Activated CD8-positive, alpha-beta T cell treated with anti-CD3 and anti-CD28 coated beads for 36 hours (primary cell): ENCODE data around the gene MRPL53. TPM values are rescaled to one million over a fixed set of nuclear protein-coding genes. Genes with fewer than 3 reads are reported as not detected.

Experiments
- ATAC-seq: fragments of 200-7000 bp; cut with Tn5 transposase; one replicate; pipeline ENCODE4 v1.10.0; 2021; ENCODE audit warnings: mild to moderate bottlenecking, moderate library complexity
- CTCF ChIA-PET: fragments of 350-600 bp; sonication (Branson Sonifier 250); formaldehyde crosslinking; loops from one replicate; lab custom pipeline; 2021; ENCODE audit warnings: antibody characterized with exemption; lab: Charles Lee
- POLR2A ChIA-PET: fragments of 350-600 bp; sonication (Branson Sonifier 250); formaldehyde crosslinking; loops from one replicate; lab custom pipeline; 2021; ENCODE audit warnings: antibody characterized with exemption; lab: Charles Lee
- DNase-seq: peaks from one replicate; pipeline ENCODE4 v3.0.0-alpha.2; 2020
- H3K27ac Mint-ChIP-seq: one replicate; pipeline ENCODE4 v1.8.0; 2021; ENCODE audit warnings: mild to moderate bottlenecking, mixed read lengths
- H3K27me3 Mint-ChIP-seq: one replicate; pipeline ENCODE4 v1.8.0; 2021; ENCODE audit warnings: mixed read lengths
- H3K36me3 Mint-ChIP-seq: one replicate; pipeline ENCODE4 v1.8.0; 2021; ENCODE audit warnings: low read depth, mixed read lengths
- H3K4me1 Mint-ChIP-seq: one replicate; pipeline ENCODE4 v1.8.0; 2021; ENCODE audit warnings: low read depth, mixed read lengths
- H3K4me3 Mint-ChIP-seq: one replicate; pipeline ENCODE4 v1.8.0; 2021; ENCODE audit warnings: mild to moderate bottlenecking, moderate library complexity, mixed read lengths
- H3K9me3 Mint-ChIP-seq: one replicate; pipeline ENCODE4 v1.8.0; 2021; ENCODE audit warnings: mixed read lengths
- intact Hi-C: fragments of 100-400 bp; cut with micrococcal nuclease; formaldehyde crosslinking; loops from one replicate; pipeline ENCODE4 v1.10.0; 2022
- total RNA-seq, 2 experiments: library from RNA; stranded (reverse); gene quantifications; one replicate each; pipeline ENCODE4 v1.2.3, GENCODE V29; 2021
- TF ChIP-seq, protein P1 (sequence below): fragments of 200-600 bp; IDR thresholded peaks from one replicate; pipeline ENCODE4 v1.8.0; 2022; ENCODE audit warnings: antibody characterized with exemption, mild to moderate bottlenecking

MRPL53 gene
- total RNA-seq, 2 experiments from 2014 or later, result 111 to 113 TPM

DNA sequence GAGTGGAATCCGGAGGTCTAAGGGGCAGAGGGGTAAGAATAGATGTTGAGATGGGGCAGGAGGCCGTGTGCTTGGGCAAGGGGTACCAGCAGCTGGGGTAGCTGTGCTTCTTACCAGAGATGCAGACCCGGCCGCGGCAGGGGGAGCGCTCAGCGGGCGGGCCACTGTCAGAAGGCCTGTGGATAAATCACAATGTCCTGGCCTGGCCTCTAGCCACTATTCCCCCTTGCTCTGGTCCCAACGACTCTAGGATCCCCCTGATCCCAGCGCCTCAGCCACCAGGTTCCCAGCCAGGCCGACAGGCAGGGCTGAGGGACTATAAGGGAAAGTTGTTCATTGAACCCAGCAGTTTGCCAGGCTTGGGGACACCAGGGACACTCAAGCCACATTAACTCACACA lies 42.0 kb downstream of the MRPL53 start:
- Mint-ChIP-seq H3K27ac (no peak overlapping the region), H3K9me3 (no peaks in the 10 kb centered on the region), H3K36me3 (peaks cover under 1% of the 10 kb centered on the region), H3K27me3 (no peaks in the 10 kb centered on the region), H3K4me3 (no peak overlapping the region), H3K4me1 (no peaks in the 10 kb centered on the region)
- ChIA-PET POLR2A (interaction anchor here (1.6 kb wide), 1 partner anchor 10 kb away, joined by 4 read pairs; the partner anchor contains the start of gene C2orf81), CTCF (interaction anchor here (1.9 kb wide), 1 partner anchor 10 kb away, joined by 6 read pairs; no protein-coding TSS in a partner anchor)
- intact Hi-C loops, result no loop called here
- DNase-seq (no peak), ATAC-seq (no peak)
- TF ChIP-seq, protein P1, sequence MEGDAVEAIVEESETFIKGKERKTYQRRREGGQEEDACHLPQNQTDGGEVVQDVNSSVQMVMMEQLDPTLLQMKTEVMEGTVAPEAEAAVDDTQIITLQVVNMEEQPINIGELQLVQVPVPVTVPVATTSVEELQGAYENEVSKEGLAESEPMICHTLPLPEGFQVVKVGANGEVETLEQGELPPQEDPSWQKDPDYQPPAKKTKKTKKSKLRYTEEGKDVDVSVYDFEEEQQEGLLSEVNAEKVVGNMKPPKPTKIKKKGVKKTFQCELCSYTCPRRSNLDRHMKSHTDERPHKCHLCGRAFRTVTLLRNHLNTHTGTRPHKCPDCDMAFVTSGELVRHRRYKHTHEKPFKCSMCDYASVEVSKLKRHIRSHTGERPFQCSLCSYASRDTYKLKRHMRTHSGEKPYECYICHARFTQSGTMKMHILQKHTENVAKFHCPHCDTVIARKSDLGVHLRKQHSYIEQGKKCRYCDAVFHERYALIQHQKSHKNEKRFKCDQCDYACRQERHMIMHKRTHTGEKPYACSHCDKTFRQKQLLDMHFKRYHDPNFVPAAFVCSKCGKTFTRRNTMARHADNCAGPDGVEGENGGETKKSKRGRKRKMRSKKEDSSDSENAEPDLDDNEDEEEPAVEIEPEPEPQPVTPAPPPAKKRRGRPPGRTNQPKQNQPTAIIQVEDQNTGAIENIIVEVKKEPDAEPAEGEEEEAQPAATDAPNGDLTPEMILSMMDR, result no peak

- intact Hi-C loops, result no loop called here
- TF ChIP-seq, protein P1, result no peak
- no peak overlapping the region for H3K4me3 Mint-ChIP-seq
- DNase-seq (no peak), ATAC-seq (no peak)
- no peak overlapping the region for H3K27ac Mint-ChIP-seq
- H3K36me3 Mint-ChIP-seq, result peaks cover 5% of the 10 kb centered on the region
- H3K27me3 Mint-ChIP-seq, result no peaks in the 10 kb centered on the region
- no peaks in the 10 kb centered on the region for H3K9me3 Mint-ChIP-seq
- no peaks in the 10 kb centered on the region for H3K4me1 Mint-ChIP-seq
- POLR2A ChIA-PET, result interaction anchor here (1.0 to 1.6 kb wide), 2 partner anchors 9 to 25 kb away, joined by 3 to 4 read pairs; partner anchors contain the start of genes C2orf81 and INO80B
- CTCF ChIA-PET, result interaction anchor here (1.2 kb wide), 1 partner anchor 13 kb away, joined by 3 read pairs; no protein-coding TSS in a partner anchor
Measured at GRCh38 chr2:74429487-74430451, 42.7 kb downstream of the MRPL53 start.

DNA sequence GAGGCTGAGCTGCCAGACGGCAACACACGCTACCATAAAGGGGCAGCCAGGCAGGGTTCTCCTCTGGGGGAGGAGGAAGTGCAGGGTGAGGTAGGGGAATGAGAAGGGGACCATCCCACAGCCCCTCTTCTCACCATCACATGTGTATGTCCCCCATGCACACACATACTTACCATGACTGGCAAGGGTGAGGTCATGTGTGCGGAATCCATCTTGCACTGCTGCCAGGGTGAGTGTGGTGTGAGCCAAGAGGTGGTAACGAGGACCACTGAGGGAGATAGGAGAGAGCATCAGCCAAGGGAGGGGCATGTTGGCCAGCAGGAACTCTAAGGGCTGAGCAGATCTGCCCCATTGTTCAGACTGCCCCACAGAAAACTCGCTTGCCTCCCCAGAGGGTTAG lies 43.8 kb downstream of the MRPL53 start:
- Mint-ChIP-seq H3K9me3 (no peaks in the 10 kb centered on the region), H3K4me1 (no peaks in the 10 kb centered on the region), H3K27ac (no peak overlapping the region), H3K36me3 (peaks cover 7% of the 10 kb centered on the region), H3K4me3 (no peak overlapping the region), H3K27me3 (no peaks in the 10 kb centered on the region)
- DNase-seq, result no peak
- intact Hi-C loops, result no loop called here
- no peak for ATAC-seq
- ChIA-PET CTCF (interaction anchor here (1.2 kb wide), 1 partner anchor 14 kb away, joined by 3 read pairs; no protein-coding TSS in a partner anchor), POLR2A (no interaction called here)
- TF ChIP-seq, protein P1, result no peak

DNA sequence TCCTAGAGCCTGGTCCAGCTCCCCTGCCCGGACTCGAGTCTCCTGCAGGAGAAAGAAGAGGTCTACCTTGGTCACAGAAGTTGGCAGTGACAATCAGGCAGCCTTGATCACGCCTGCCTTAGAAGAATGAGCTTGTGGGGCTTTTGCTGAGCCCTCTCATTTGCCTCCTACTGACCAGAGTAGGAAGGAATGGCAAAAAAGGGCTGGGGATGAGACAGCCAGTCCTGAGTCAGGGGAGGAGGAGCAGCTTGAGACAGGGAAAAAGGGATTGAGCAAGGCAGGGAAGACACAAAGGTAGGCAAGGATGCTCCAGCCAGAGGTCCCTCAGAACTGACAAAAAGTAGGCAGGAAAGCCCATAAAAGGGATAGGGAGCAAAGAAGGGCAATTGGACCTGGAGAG lies 44.9 kb downstream of the MRPL53 start:
- DNase-seq (no peak), ATAC-seq (no peak)
- POLR2A ChIA-PET, result interaction anchor here (1.1 kb wide), 1 partner anchor 13 kb away, joined by 3 read pairs; no protein-coding TSS in a partner anchor
- TF ChIP-seq, protein P1, result no peak
- Mint-ChIP-seq H3K27me3 (no peaks in the 10 kb centered on the region), H3K4me3 (no peak overlapping the region), H3K9me3 (no peaks in the 10 kb centered on the region), H3K4me1 (peaks cover 8% of the 10 kb centered on the region), H3K27ac (no peak overlapping the region), H3K36me3 (peaks cover 16% of the 10 kb centered on the region)
- intact Hi-C loops, result no loop called here
- CTCF ChIA-PET, result interaction anchor here (1.0 kb wide), 1 partner anchor 92 kb away, joined by 3 read pairs; no protein-coding TSS in a partner anchor
